Measurements from ENCODE around the gene LAMC2.

Gene LAMC2

DNA sequence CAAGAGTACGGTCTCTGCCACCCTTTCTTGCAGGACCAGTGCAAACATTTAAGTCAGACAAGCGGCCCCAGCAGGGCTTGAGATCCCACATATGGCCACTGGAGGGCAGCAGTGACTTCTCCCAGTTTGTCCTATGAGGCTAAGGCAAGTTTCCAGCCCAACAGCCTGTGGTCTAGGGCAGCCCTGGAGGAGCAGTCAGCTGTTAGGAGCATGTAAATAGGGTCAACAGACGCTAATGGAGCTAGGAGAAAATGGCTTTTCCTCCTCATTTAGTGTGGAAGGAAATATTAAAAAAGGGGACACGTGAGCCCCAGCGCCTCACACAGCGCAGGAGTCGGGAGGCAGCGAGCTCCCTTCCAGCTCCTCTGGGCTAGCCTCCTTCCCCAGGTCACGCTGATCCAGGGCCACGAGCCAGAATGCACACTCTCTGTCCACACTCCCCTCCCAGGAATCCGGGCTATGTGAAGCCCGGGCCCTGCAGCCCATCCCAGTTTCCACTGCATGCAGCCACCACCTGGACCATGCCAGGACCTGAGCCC, 95.6 kb downstream of the LAMC2 start:
- Histone ChIP-seq H3K27ac (ENCODE audit: low read depth in 2 of 2, low read length in 2 of 2) (peak overlapping the region in 1 of 2 donors; percentile 23), H3K4me3 (ENCODE audit: low read length in 2 of 2) (no peak overlapping the region), H3K27me3 (ENCODE audit: control insufficient read depth in 2 of 2, insufficient read depth in 2 of 2, low read length in 2 of 2) (no peaks in the 10 kb centered on the region), H3K4me1 (ENCODE audit: control insufficient read depth in 2 of 2, insufficient read depth in 2 of 2, low read length in 2 of 2) (no peaks in the 10 kb centered on the region), H3K36me3 (ENCODE audit: control insufficient read depth in 2 of 2, insufficient read depth in 2 of 2, low read length in 2 of 2) (no peaks in the 10 kb centered on the region), H3K9me3 (ENCODE audit: control insufficient read depth in 2 of 2, low read length in 2 of 2) (no peaks in the 10 kb centered on the region), H3K9ac (ENCODE audit: low read depth in 1 of 2, low read length in 2 of 2) (no peak overlapping the region)

DNA sequence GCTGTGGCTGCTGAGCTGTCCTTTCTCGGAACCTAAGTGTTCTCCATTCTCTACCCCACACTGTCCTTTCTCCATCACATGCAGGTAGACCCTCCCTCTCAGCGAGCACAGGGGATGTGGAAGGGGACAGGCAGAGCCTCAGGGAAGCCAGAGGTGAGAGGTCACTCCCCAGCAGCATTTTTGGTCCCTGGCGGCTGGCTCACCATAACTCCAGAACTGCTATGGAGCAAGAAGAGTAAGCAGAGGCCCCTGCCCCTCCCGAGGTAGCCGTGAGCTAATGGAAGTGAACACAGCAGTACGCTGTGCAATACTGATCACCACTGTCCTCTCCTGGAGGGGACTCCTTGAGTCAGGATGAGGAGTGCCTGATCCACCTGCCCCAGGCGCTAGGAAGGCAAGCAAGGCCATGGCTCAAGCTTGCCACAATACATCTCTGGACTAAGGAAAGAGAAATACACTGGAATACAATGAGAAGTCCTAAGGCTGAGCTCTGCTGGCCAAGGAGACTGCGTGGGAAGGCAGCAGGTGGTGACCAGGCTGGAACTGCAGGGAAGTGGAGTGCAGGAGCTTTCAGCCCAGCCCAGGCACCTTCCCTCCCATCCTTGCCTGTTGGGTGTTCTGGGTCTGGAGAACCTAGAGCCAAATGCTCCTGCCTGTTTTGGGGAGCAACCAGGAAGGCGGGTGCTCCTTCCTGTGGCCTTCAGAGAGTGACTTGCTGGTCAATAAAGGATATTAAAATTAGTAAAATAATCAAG, 96.2 kb downstream of the LAMC2 start:
- Histone ChIP-seq H3K4me1 (ENCODE audit: control insufficient read depth in 2 of 2, insufficient read depth in 2 of 2, low read length in 2 of 2) (no peaks in the 10 kb centered on the region), H3K9me3 (ENCODE audit: control insufficient read depth in 2 of 2, low read length in 2 of 2) (no peaks in the 10 kb centered on the region), H3K9ac (ENCODE audit: low read depth in 1 of 2, low read length in 2 of 2) (no peak overlapping the region), H3K4me3 (ENCODE audit: low read length in 2 of 2) (no peak overlapping the region), H3K36me3 (ENCODE audit: control insufficient read depth in 2 of 2, insufficient read depth in 2 of 2, low read length in 2 of 2) (no peaks in the 10 kb centered on the region), H3K27ac (ENCODE audit: low read depth in 2 of 2, low read length in 2 of 2) (peak overlapping the region in 1 of 2 donors; percentile 23), H3K27me3 (ENCODE audit: control insufficient read depth in 2 of 2, insufficient read depth in 2 of 2, low read length in 2 of 2) (no peaks in the 10 kb centered on the region)

DNA sequence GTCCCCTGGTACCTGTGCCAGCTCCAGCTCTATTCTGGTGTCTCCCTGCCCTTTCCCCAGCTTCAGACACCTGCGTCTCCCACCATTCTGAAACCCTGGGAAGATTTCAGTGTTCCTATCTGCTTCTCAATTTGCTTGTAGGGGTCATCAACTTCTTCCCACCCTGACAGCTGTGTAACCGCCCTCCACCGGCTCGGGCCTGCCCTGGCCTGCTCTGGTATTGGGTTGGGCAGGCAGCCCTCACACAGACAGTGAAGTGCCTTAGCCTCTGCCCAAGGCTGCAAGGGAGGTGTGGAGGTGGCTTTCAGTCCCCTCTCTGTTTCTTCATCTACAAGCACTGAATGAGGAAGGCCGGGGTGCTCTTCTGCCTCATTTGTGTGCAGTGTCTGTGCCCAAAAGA, 97.2 kb downstream of the LAMC2 start:
- Histone ChIP-seq H3K4me1 (ENCODE audit: control insufficient read depth in 2 of 2, insufficient read depth in 2 of 2, low read length in 2 of 2) (no peaks in the 10 kb centered on the region), H3K36me3 (ENCODE audit: control insufficient read depth in 2 of 2, insufficient read depth in 2 of 2, low read length in 2 of 2) (no peaks in the 10 kb centered on the region), H3K9ac (ENCODE audit: low read depth in 1 of 2, low read length in 2 of 2) (no peak overlapping the region), H3K27ac (ENCODE audit: low read depth in 2 of 2, low read length in 2 of 2) (no peak overlapping the region), H3K27me3 (ENCODE audit: control insufficient read depth in 2 of 2, insufficient read depth in 2 of 2, low read length in 2 of 2) (no peaks in the 10 kb centered on the region), H3K4me3 (ENCODE audit: low read length in 2 of 2) (no peak overlapping the region), H3K9me3 (ENCODE audit: control insufficient read depth in 2 of 2, low read length in 2 of 2) (no peaks in the 10 kb centered on the region)

DNA sequence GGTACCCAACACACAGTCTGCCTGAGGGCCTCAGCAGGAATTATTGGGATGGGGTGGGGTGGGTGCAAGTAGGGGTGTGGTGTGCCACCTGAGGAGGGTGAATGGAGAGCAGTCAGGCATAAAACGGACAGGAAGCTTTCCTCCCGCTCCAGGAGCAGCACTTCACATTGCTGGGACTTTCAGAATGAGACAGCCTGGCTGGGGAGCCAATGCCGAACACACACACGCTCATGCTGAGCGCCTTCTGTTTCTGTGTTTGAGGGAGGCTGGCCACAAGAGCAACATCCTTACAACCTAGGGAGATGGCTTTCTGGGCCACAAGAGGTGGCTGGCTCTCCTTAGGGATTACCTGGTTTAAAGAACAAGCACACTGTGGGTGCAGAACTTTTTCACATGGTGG, 98.0 kb downstream of the LAMC2 start:
- H3K36me3 ChIP-seq (ENCODE audit: control insufficient read depth in 2 of 2, insufficient read depth in 2 of 2, low read length in 2 of 2): no peaks in the 10 kb centered on the region
- no peak overlapping the region for H3K9ac ChIP-seq (ENCODE audit: low read depth in 1 of 2, low read length in 2 of 2)
- no peak overlapping the region for H3K27ac ChIP-seq (ENCODE audit: low read depth in 2 of 2, low read length in 2 of 2)
- H3K9me3 ChIP-seq (ENCODE audit: control insufficient read depth in 2 of 2, low read length in 2 of 2): no peaks in the 10 kb centered on the region
- no peaks in the 10 kb centered on the region for H3K27me3 ChIP-seq (ENCODE audit: control insufficient read depth in 2 of 2, insufficient read depth in 2 of 2, low read length in 2 of 2)
- no peaks in the 10 kb centered on the region for H3K4me1 ChIP-seq (ENCODE audit: control insufficient read depth in 2 of 2, insufficient read depth in 2 of 2, low read length in 2 of 2)
- no peak overlapping the region for H3K4me3 ChIP-seq (ENCODE audit: low read length in 2 of 2)

DNA sequence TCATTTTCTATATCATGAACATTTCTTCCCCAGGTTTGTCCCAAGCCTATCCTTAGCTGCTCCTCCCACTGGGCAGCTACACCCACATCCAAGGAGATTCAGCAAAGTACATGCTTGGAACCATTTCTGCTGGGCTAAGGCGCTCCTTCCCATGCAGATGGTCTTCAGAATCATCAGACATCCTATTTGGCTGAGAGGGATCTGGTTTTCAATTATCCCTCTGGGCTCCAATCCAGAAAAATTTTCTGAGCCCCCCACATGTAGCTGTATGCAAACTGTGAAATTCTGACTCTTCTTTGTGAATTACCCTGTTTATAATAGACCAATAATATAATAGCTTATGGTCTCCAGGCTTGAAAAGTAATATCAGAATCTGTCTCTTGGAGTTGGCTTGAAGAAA, 99.2 kb downstream of the LAMC2 start:
- H3K27me3 ChIP-seq (ENCODE audit: control insufficient read depth in 2 of 2, insufficient read depth in 2 of 2, low read length in 2 of 2): no peaks in the 10 kb centered on the region
- H3K9ac ChIP-seq (ENCODE audit: low read depth in 1 of 2, low read length in 2 of 2): no peak overlapping the region
- H3K4me1 ChIP-seq (ENCODE audit: control insufficient read depth in 2 of 2, insufficient read depth in 2 of 2, low read length in 2 of 2): no peaks in the 10 kb centered on the region
- no peak overlapping the region for H3K27ac ChIP-seq (ENCODE audit: low read depth in 2 of 2, low read length in 2 of 2)
- H3K9me3 ChIP-seq (ENCODE audit: control insufficient read depth in 2 of 2, low read length in 2 of 2): no peaks in the 10 kb centered on the region
- H3K36me3 ChIP-seq (ENCODE audit: control insufficient read depth in 2 of 2, insufficient read depth in 2 of 2, low read length in 2 of 2): no peaks in the 10 kb centered on the region
- no peak overlapping the region for H3K4me3 ChIP-seq (ENCODE audit: low read length in 2 of 2)

DNA sequence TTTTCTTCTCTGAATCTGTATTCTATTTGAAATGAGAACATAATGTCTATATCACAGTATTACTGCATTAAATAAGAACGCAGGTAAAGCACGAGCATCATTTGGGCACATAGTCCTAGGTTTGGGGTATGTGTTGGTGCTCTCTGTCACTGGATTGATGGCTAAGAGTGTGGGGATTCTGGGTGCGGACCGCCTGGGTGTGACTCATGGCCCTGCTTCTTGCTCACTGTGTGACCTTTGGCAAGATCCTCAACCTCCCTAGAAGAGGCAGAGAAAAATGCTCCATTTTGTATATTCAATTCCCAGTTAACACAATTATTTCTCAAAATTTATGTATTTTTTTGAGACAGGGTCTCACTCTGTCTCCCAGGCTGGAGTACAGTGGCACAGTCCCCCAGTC, 99.7 kb downstream of the LAMC2 start:
- H3K36me3 ChIP-seq (ENCODE audit: control insufficient read depth in 2 of 2, insufficient read depth in 2 of 2, low read length in 2 of 2): no peaks in the 10 kb centered on the region

DNA sequence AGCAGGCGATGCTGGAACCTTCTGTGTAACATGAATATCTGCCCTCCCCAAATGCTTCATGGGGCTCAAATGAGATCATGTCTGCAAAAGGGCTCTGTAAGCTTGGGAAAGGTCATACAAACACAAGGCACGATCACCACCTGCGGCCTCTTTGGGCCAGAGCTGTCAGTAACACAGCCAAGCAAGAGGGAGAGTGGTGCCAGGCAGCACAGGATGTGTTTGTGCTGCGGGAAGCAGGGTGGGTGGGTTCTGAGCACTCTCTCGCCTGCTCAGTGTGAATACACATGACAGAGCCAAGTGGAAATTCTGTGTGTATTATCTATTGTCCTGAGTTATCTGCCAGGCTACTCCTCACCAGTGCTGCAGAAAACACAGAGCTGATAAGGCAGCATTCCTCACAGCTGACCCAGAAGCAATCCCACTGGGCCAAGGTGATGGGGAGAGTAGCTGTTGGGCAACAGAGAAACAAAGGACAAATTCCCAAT, 101.2 kb downstream of the LAMC2 start:
- no peaks in the 10 kb centered on the region for H3K9me3 ChIP-seq (ENCODE audit: control insufficient read depth in 2 of 2, low read length in 2 of 2)
- H3K36me3 ChIP-seq (ENCODE audit: control insufficient read depth in 2 of 2, insufficient read depth in 2 of 2, low read length in 2 of 2): no peaks in the 10 kb centered on the region
- no peaks in the 10 kb centered on the region for H3K4me1 ChIP-seq (ENCODE audit: control insufficient read depth in 2 of 2, insufficient read depth in 2 of 2, low read length in 2 of 2)
- no peaks in the 10 kb centered on the region for H3K27me3 ChIP-seq (ENCODE audit: control insufficient read depth in 2 of 2, insufficient read depth in 2 of 2, low read length in 2 of 2)
- H3K4me3 ChIP-seq (ENCODE audit: low read length in 2 of 2): no peak overlapping the region
- no peak overlapping the region for H3K9ac ChIP-seq (ENCODE audit: low read depth in 1 of 2, low read length in 2 of 2)
- no peak overlapping the region for H3K27ac ChIP-seq (ENCODE audit: low read depth in 2 of 2, low read length in 2 of 2)

More for the DNA sequence above, 99.7 kb downstream of the LAMC2 start:
- no peak overlapping the region for H3K27ac ChIP-seq (ENCODE audit: low read depth in 2 of 2, low read length in 2 of 2)
- H3K27me3 ChIP-seq (ENCODE audit: control insufficient read depth in 2 of 2, insufficient read depth in 2 of 2, low read length in 2 of 2): no peaks in the 10 kb centered on the region
- H3K4me1 ChIP-seq (ENCODE audit: control insufficient read depth in 2 of 2, insufficient read depth in 2 of 2, low read length in 2 of 2): no peaks in the 10 kb centered on the region
- H3K4me3 ChIP-seq (ENCODE audit: low read length in 2 of 2): no peak overlapping the region
- no peaks in the 10 kb centered on the region for H3K9me3 ChIP-seq (ENCODE audit: control insufficient read depth in 2 of 2, low read length in 2 of 2)
- no peak overlapping the region for H3K9ac ChIP-seq (ENCODE audit: low read depth in 1 of 2, low read length in 2 of 2)

DNA sequence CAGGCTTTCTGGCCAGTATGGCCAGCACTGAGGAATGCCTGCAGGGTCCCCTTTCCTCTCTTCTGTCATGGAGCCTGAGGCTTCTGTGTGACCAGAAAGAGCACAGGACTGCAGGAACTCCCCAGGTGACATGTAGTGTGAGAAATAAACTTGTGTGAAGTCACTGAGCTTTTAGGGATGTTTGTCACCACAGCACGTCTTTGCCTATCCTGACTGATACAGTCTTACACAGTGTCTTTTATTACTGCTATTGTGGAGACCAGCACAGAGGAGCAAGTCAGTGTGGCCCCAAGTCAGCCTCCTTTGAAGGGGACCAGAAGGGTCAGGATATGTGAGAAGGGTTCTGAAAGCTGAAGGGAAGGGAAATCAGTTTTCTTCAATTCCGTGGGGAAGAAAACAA, 102.5 kb downstream of the LAMC2 start:
- no peaks in the 10 kb centered on the region for H3K36me3 ChIP-seq (ENCODE audit: control insufficient read depth in 2 of 2, insufficient read depth in 2 of 2, low read length in 2 of 2)
- H3K9me3 ChIP-seq (ENCODE audit: control insufficient read depth in 2 of 2, low read length in 2 of 2): no peaks in the 10 kb centered on the region
- H3K27ac ChIP-seq (ENCODE audit: low read depth in 2 of 2, low read length in 2 of 2): no peak overlapping the region
- H3K9ac ChIP-seq (ENCODE audit: low read depth in 1 of 2, low read length in 2 of 2): no peak overlapping the region
- no peaks in the 10 kb centered on the region for H3K27me3 ChIP-seq (ENCODE audit: control insufficient read depth in 2 of 2, insufficient read depth in 2 of 2, low read length in 2 of 2)
- no peaks in the 10 kb centered on the region for H3K4me1 ChIP-seq (ENCODE audit: control insufficient read depth in 2 of 2, insufficient read depth in 2 of 2, low read length in 2 of 2)
- no peak overlapping the region for H3K4me3 ChIP-seq (ENCODE audit: low read length in 2 of 2)

DNA sequence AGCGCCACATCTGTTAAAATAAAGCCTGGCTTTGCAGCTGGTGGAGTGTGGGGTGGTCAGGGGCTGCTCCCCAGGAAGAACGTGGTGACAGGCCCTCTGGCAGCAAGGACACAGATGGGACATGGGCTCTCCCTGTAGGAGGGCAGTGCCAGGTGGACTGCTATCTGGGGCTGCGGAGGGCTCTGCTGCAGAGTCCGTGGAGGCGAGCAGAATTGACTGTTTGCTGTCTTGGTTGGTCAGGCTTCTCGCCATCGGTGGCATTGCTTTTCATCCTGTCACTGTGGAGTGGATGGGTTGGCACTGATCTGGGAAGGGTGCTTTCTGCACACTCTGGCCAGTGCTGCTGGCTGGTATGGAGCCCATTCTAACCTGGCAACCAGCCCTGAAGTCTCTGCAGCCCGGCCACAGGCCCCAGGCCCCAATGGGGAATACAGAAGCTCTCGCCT, 103.0 kb downstream of the LAMC2 start:
- H3K36me3 ChIP-seq (ENCODE audit: control insufficient read depth in 2 of 2, insufficient read depth in 2 of 2, low read length in 2 of 2): no peaks in the 10 kb centered on the region
- no peak overlapping the region for H3K27ac ChIP-seq (ENCODE audit: low read depth in 2 of 2, low read length in 2 of 2)
- no peaks in the 10 kb centered on the region for H3K4me1 ChIP-seq (ENCODE audit: control insufficient read depth in 2 of 2, insufficient read depth in 2 of 2, low read length in 2 of 2)
- no peak overlapping the region for H3K4me3 ChIP-seq (ENCODE audit: low read length in 2 of 2)
- no peaks in the 10 kb centered on the region for H3K27me3 ChIP-seq (ENCODE audit: control insufficient read depth in 2 of 2, insufficient read depth in 2 of 2, low read length in 2 of 2)
- H3K9ac ChIP-seq (ENCODE audit: low read depth in 1 of 2, low read length in 2 of 2): no peak overlapping the region
- no peaks in the 10 kb centered on the region for H3K9me3 ChIP-seq (ENCODE audit: control insufficient read depth in 2 of 2, low read length in 2 of 2)

DNA sequence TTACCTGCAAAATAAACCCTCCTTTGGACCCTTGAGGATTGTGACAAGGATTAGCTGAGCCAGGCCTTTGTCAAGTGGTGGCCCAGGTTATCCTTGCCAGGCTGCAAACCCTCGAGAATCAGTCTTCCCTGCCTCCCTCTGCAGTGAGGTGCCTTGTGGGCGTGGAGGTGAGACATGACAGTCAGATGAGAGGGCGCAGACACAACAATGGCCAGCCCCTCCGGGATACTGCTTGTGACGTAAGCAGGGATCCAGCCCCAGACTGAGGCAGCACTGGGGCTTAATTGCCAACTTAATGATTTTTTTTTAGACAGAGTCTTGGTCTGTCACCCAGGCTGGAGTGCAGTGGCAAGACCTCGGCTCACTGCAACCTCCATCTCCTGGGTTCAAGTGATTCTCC, 104.6 kb downstream of the LAMC2 start:
- no peak overlapping the region for H3K27ac ChIP-seq (ENCODE audit: low read depth in 2 of 2, low read length in 2 of 2)

More for the DNA sequence above, 104.6 kb downstream of the LAMC2 start:
- Histone ChIP-seq H3K9ac (ENCODE audit: low read depth in 1 of 2, low read length in 2 of 2) (no peak overlapping the region), H3K9me3 (ENCODE audit: control insufficient read depth in 2 of 2, low read length in 2 of 2) (no peaks in the 10 kb centered on the region), H3K4me1 (ENCODE audit: control insufficient read depth in 2 of 2, insufficient read depth in 2 of 2, low read length in 2 of 2) (no peaks in the 10 kb centered on the region), H3K36me3 (ENCODE audit: control insufficient read depth in 2 of 2, insufficient read depth in 2 of 2, low read length in 2 of 2) (no peaks in the 10 kb centered on the region), H3K27me3 (ENCODE audit: control insufficient read depth in 2 of 2, insufficient read depth in 2 of 2, low read length in 2 of 2) (no peaks in the 10 kb centered on the region), H3K4me3 (ENCODE audit: low read length in 2 of 2) (no peak overlapping the region)

Data from mucosa of rectum (tissue), 2 donors.